Measurements from ENCODE around the gene DOC2A.

The DOC2A gene

DNA sequence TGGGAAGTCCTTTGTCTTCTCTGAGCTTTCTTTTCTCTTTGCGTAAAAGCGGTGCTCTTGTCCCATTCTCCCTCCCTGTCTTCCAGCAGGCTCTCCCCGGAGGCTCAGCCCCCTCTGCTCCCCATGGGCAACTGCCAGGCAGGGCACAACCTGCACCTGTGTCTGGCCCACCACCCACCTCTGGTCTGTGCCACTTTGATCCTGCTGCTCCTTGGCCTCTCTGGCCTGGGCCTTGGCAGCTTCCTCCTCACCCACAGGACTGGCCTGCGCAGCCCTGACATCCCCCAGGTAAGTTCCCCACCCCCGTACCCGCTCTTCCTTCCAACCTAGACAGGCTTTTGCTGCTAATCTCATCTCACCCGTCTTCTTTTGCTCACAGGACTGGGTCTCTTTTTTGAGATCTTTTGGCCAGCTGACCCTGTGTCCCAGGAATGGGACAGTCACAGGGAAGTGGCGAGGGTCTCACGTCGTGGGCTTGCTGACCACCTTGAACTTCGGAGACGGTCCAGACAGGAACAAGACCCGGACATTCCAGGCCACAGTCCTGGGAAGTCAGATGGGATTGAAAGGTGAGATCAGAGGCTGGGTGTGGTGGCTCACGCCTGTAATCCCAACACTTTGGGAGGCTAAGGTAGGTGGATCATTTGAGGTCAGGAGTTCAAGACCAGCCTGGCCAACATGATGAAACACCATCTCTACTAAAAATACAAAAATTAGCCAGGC lies 47.6 kb downstream of the DOC2A start:
- Histone ChIP-seq H2AFZ (ENCODE audit: low read depth, low read length) (no peak overlapping the region), H2BK120ac (ENCODE audit: low read depth, low read length) (no peak overlapping the region), H3K27me3 (ENCODE audit: control insufficient read depth in 1 of 2, insufficient read depth in 1 of 2, low read length in 2 of 2) (no peaks in the 10 kb centered on the region), H3K4ac (ENCODE audit: low read depth in 1 of 2, low read length in 2 of 2) (peak overlapping the region in 1 of 2 experiments; percentile 65), H3K4me2 (ENCODE audit: low read length, poor library complexity, severe bottlenecking) (peak overlapping the region; percentile 71), H3K23ac (ENCODE audit: low read length in 2 of 2) (peak overlapping the region in 1 of 2 experiments; percentile 10), H2BK5ac (ENCODE audit: low read depth, low read length, poor library complexity, severe bottlenecking) (no peak overlapping the region), H3K79me1 (replicated peaks; ENCODE audit: low read length, poor library complexity, severe bottlenecking) (peaks cover 22% of the 10 kb centered on the region), H3K9me3 (ENCODE audit: control insufficient read depth, low read length) (no peaks in the 10 kb centered on the region), H3K9ac (ENCODE audit: low read length) (peak overlapping the region; percentile 97), H3K14ac (ENCODE audit: low read length in 2 of 2) (peak overlapping the region in 1 of 2 experiments; percentile 23), H4K91ac (ENCODE audit: low read length) (no peak overlapping the region), H3K4me3 (ENCODE audit: insufficient read depth in 1 of 2, low read depth in 1 of 2, low read length in 2 of 2) (peak overlapping the region in 1 of 2 experiments; percentile 98), H2BK15ac (ENCODE audit: low read depth, poor library complexity, severe bottlenecking) (peak overlapping the region; percentile 75), H4K8ac (ENCODE audit: low read length) (peak overlapping the region; percentile 69), H2BK12ac (ENCODE audit: low read length in 2 of 2) (peak overlapping the region in 1 of 2 experiments; percentile 12), H3K4me1 (ENCODE audit: control insufficient read depth, insufficient read depth, low read depth, low read length) (peaks cover 11% of the 10 kb centered on the region), H3K27ac (ENCODE audit: low read length, poor library complexity, severe bottlenecking) (peak overlapping the region; percentile 78), H3K36me3 (ENCODE audit: control insufficient read depth in 1 of 2, insufficient read depth in 2 of 2, low read depth in 1 of 2, low read length in 2 of 2) (peaks cover 12 to 27% of the 10 kb centered on the region in 2 experiments), H2AK5ac (ENCODE audit: low read length, severe bottlenecking) (peak overlapping the region; percentile 54), H3K18ac (ENCODE audit: low read depth in 1 of 2, low read length in 2 of 2) (peak overlapping the region; percentile 31 to 34)
- DNase-seq = no peak
- WGBS = 97% methylated on average over 13 of the region's 14 CpGs

DNA sequence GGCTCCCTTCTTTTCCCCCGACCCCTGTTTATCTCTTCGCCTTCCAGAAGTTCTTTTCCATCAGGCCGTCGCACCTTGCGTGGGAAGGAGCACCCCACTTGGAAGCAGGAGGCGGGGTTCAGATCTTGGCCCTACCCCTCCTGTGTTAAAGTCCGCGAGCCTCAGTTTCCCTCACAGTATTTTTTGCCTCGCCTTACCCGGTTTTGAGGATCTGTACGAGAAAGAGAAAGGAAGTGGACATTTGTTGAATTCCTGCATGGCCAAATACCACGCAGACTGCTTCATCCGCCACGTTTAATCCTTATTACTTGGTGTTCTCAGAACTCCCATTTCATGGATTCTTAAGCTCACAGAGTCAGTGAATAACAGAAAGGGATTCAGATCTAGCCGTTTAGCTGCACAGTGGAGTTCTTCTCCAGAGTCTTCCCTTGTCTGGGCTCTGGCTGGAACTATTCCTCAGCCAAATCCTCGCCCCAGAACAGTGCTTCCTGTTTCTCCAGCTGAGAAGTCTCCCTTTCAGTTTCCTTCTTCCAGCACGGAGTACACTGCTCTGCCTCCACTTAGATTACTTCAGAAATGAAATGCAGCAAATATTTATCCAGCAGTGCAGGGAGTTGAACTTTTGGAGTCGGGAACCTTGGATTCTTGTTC lies 48.4 kb downstream of the DOC2A start:
- H3K4me2 ChIP-seq (ENCODE audit: low read length, poor library complexity, severe bottlenecking) = peak overlapping the region; percentile 71
- H3K9me3 ChIP-seq (ENCODE audit: control insufficient read depth, low read length) = no peaks in the 10 kb centered on the region
- peak overlapping the region; percentile 54 for H2AK5ac ChIP-seq (ENCODE audit: low read length, severe bottlenecking)
- H2BK5ac ChIP-seq (ENCODE audit: low read depth, low read length, poor library complexity, severe bottlenecking) = peak overlapping the region; percentile 83
- H2AFZ ChIP-seq (ENCODE audit: low read depth, low read length) = no peak overlapping the region
- peak overlapping the region; percentile 83 for H2BK15ac ChIP-seq (ENCODE audit: low read depth, poor library complexity, severe bottlenecking)
- H3K4ac ChIP-seq (ENCODE audit: low read depth in 1 of 2, low read length in 2 of 2) = peak overlapping the region; percentile 65 to 94
- peak overlapping the region; percentile 83 to 98 for H3K4me3 ChIP-seq (ENCODE audit: insufficient read depth in 1 of 2, low read depth in 1 of 2, low read length in 2 of 2)
- DNase-seq = peak; percentile 68
- peak overlapping the region; percentile 78 for H4K8ac ChIP-seq (ENCODE audit: low read length)
- H3K79me1 ChIP-seq (replicated peaks; ENCODE audit: low read length, poor library complexity, severe bottlenecking) = peaks cover 18% of the 10 kb centered on the region
- peak overlapping the region; percentile 30 for H4K91ac ChIP-seq (ENCODE audit: low read length)
- H3K27ac ChIP-seq (ENCODE audit: low read length, poor library complexity, severe bottlenecking) = peak overlapping the region; percentile 78
- peaks cover 11% of the 10 kb centered on the region for H3K4me1 ChIP-seq (ENCODE audit: control insufficient read depth, insufficient read depth, low read depth, low read length)
- H2BK120ac ChIP-seq (ENCODE audit: low read depth, low read length) = peak overlapping the region; percentile 11
- no peaks in the 10 kb centered on the region for H3K27me3 ChIP-seq (ENCODE audit: control insufficient read depth in 1 of 2, insufficient read depth in 1 of 2, low read length in 2 of 2)
- peak overlapping the region in 1 of 2 experiments; percentile 86 for H3K14ac ChIP-seq (ENCODE audit: low read length in 2 of 2)
- peak overlapping the region; percentile 97 for H3K9ac ChIP-seq (ENCODE audit: low read length)
- no peak overlapping the region for H2BK12ac ChIP-seq (ENCODE audit: low read length in 2 of 2)
- H3K18ac ChIP-seq (ENCODE audit: low read depth in 1 of 2, low read length in 2 of 2) = peak overlapping the region; percentile 85 to 92
- WGBS = 20% methylated on average over 17 of the region's 18 CpGs
- peaks cover 7 to 23% of the 10 kb centered on the region in 2 experiments for H3K36me3 ChIP-seq (ENCODE audit: control insufficient read depth in 1 of 2, insufficient read depth in 2 of 2, low read depth in 1 of 2, low read length in 2 of 2)
- H3K23ac ChIP-seq (ENCODE audit: low read length in 2 of 2) = peak overlapping the region in 1 of 2 experiments; percentile 47

DNA sequence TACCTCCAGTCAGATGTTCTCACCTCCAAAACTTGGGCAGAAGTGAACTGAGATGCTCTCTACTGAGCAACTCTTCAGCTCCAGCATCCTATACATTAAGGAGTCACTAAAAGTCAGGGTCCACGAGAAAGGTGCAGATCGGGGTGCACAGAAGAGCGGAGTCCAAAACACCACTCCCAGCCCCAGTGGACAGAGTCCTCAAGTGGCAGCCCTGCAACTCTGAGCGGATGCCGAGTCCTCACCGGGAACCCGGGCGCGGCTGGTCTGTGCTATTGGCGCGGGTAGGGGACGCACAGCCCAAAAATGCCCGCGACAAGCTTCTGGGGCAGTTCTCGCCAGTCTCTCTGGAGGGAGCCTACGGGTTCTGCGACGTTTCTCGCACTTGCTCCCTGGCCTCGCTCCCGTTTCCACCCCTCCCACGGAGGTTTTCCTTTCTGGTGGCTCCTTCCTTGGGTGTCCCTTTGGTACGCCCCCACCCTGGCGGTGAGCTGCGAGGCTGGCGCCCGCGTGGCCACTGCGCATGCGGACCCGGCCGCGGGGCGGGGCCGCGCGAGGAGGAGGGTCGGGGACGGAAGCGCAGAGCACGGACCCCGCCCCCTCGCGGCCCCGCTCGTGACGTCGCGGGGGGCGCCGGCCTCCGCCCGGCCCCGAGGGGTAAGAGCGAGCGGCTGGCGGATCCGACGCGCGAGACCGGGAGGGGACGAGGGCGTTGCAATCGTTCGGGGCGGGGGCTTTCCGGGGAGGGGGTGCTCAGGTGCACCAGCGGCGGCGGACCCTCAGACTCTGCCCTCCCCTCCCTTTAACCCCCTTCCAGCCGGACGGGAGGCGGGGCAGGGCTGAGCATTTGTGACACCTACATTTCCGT lies 49.1 kb downstream of the DOC2A start, which contains the start of gene TMEM219:
TMEM219 (plus strand) TSS at position 601 of the 865 bp plus-strand sequence. CDS start 1,065 bp downstream, outside the sequence.
- Histone ChIP-seq H3K4ac (ENCODE audit: low read depth in 1 of 2, low read length in 2 of 2) (peak within 1 kb of the TSS; percentile 65 to 94), H3K79me1 (replicated peaks; ENCODE audit: low read length, poor library complexity, severe bottlenecking) (peaks cover 15% of the 10 kb centered on the region), H2BK15ac (ENCODE audit: low read depth, poor library complexity, severe bottlenecking) (peak within 1 kb of the TSS; percentile 83), H3K4me3 (ENCODE audit: insufficient read depth in 1 of 2, low read depth in 1 of 2, low read length in 2 of 2) (peak within 1 kb of the TSS; percentile 83 to 98), H3K27ac (ENCODE audit: low read length, poor library complexity, severe bottlenecking) (peak within 1 kb of the TSS; percentile 78), H3K18ac (ENCODE audit: low read depth in 1 of 2, low read length in 2 of 2) (peak within 1 kb of the TSS; percentile 85 to 92), H3K9ac (ENCODE audit: low read length) (peak within 1 kb of the TSS; percentile 97), H2BK5ac (ENCODE audit: low read depth, low read length, poor library complexity, severe bottlenecking) (peak within 1 kb of the TSS; percentile 83), H3K4me2 (ENCODE audit: low read length, poor library complexity, severe bottlenecking) (peak within 1 kb of the TSS; percentile 73), H2AFZ (ENCODE audit: low read depth, low read length) (peak within 1 kb of the TSS; percentile 58), H3K23ac (ENCODE audit: low read length in 2 of 2) (peak within 1 kb of the TSS in 1 of 2 experiments; percentile 47), H3K27me3 (ENCODE audit: control insufficient read depth in 1 of 2, insufficient read depth in 1 of 2, low read length in 2 of 2) (no peaks in the 10 kb centered on the region), H3K9me3 (ENCODE audit: control insufficient read depth, low read length) (no peaks in the 10 kb centered on the region), H2BK120ac (ENCODE audit: low read depth, low read length) (peak within 1 kb of the TSS; percentile 68), H2BK12ac (ENCODE audit: low read length in 2 of 2) (peak within 1 kb of the TSS; percentile 12 to 33), H3K4me1 (ENCODE audit: control insufficient read depth, insufficient read depth, low read depth, low read length) (peaks cover 11% of the 10 kb centered on the region), H2AK5ac (ENCODE audit: low read length, severe bottlenecking) (peak within 1 kb of the TSS; percentile 81), H4K8ac (ENCODE audit: low read length) (peak within 1 kb of the TSS; percentile 97), H4K91ac (ENCODE audit: low read length) (peak within 1 kb of the TSS; percentile 85), H3K14ac (ENCODE audit: low read length in 2 of 2) (peak within 1 kb of the TSS in 1 of 2 experiments; percentile 86), H3K36me3 (ENCODE audit: control insufficient read depth in 1 of 2, insufficient read depth in 2 of 2, low read depth in 1 of 2, low read length in 2 of 2) (peaks cover 4 to 18% of the 10 kb centered on the region in 2 experiments)
- WGBS = 2% methylated on average over 56 of the region's 75 CpGs
- peak; percentile 87 for DNase-seq

All from mesenchymal stem cell (in vitro differentiated cells and primary cell).